ENCODE measurements around the gene RBM33.

The RBM33 gene

GRCh38 chr7:155752756-155753445 lies 108.4 kb downstream of the RBM33 start:
- peak; percentile 42 for DNase-seq
- H3K4me2 ChIP-seq (ENCODE audit: low read depth, low read length) = peak overlapping the region; percentile 76
- peaks cover 62% of the 10 kb centered on the region for H3K4me1 ChIP-seq (ENCODE audit: low read length)
- H3F3A ChIP-seq (ENCODE audit: insufficient read depth, low read length) = peaks cover 19% of the 10 kb centered on the region
- H3K27me3 ChIP-seq (replicated peaks; ENCODE audit: insufficient read depth, low read length) = no peaks in the 10 kb centered on the region
- H4K20me1 ChIP-seq (ENCODE audit: insufficient read depth, low read length) = no peaks in the 10 kb centered on the region
- peak overlapping the region; percentile 86 for H3K27ac ChIP-seq (ENCODE audit: low read length)
- H2AFZ ChIP-seq (ENCODE audit: low read length) = no peak overlapping the region
- H3K9me2 ChIP-seq (replicated peaks; ENCODE audit: insufficient read depth, low read length) = no peaks in the 10 kb centered on the region
- H3K9me3 ChIP-seq (replicated peaks; ENCODE audit: insufficient read depth, low read length) = no peaks in the 10 kb centered on the region
- H3K9ac ChIP-seq (ENCODE audit: low read length) = peak overlapping the region; percentile 61
- H3K79me2 ChIP-seq (ENCODE audit: low read length) = peaks cover 95% of the 10 kb centered on the region
- H3K4me3 ChIP-seq (ENCODE audit: low read length) = peak overlapping the region; percentile 39
- no peak for TF ChIP-seq CTCF (IDR thresholded peaks at IDR 0.05; ENCODE audit: low read length)
- TF ChIP-seq EZH2phosphoT487 (IDR thresholded peaks at IDR 0.05; ENCODE audit: low read length) = no peak
- TF ChIP-seq EZH2 (optimal IDR thresholded peaks at IDR 0.05; ENCODE audit: low read depth, low read length) = no peak
- peaks cover 6% of the 10 kb centered on the region; the same call in 1 of the 2 replicates for H3K36me3 ChIP-seq (replicated peaks; ENCODE audit: insufficient read depth, low read length)

- peaks cover 1% of the 10 kb centered on the region; the same call in 1 of the 2 replicates for H3K36me3 ChIP-seq (replicated peaks; ENCODE audit: insufficient read depth, low read length)
- H3K27me3 ChIP-seq (replicated peaks; ENCODE audit: insufficient read depth, low read length) = no peaks in the 10 kb centered on the region
- no peak for DNase-seq
- H3K9me2 ChIP-seq (replicated peaks; ENCODE audit: insufficient read depth, low read length) = no peaks in the 10 kb centered on the region
- peaks cover 95% of the 10 kb centered on the region for H3K79me2 ChIP-seq (ENCODE audit: low read length)
- no peaks in the 10 kb centered on the region for H4K20me1 ChIP-seq (ENCODE audit: insufficient read depth, low read length)
- TF ChIP-seq CTCF (IDR thresholded peaks at IDR 0.05; ENCODE audit: low read length) = no peak
- TF ChIP-seq EZH2phosphoT487 (IDR thresholded peaks at IDR 0.05; ENCODE audit: low read length) = no peak
- no peak for TF ChIP-seq EZH2 (optimal IDR thresholded peaks at IDR 0.05; ENCODE audit: low read depth, low read length)
- peak overlapping the region; percentile 76 for H3K4me2 ChIP-seq (ENCODE audit: low read depth, low read length)
- H3K4me1 ChIP-seq (ENCODE audit: low read length) = peaks cover 61% of the 10 kb centered on the region
- peak overlapping the region; percentile 39 for H3K4me3 ChIP-seq (ENCODE audit: low read length)
- H3K27ac ChIP-seq (ENCODE audit: low read length) = peak overlapping the region; percentile 86
- H2AFZ ChIP-seq (ENCODE audit: low read length) = no peak overlapping the region
- H3K9me3 ChIP-seq (replicated peaks; ENCODE audit: insufficient read depth, low read length) = no peaks in the 10 kb centered on the region
- peaks cover 19% of the 10 kb centered on the region for H3F3A ChIP-seq (ENCODE audit: insufficient read depth, low read length)
- peak overlapping the region; percentile 61 for H3K9ac ChIP-seq (ENCODE audit: low read length)
These were observed 109.0 kb downstream of the RBM33 start for GRCh38 chr7:155753446-155753965.

GRCh38 chr7:155754165-155754564 lies 109.7 kb downstream of the RBM33 start:
- Histone ChIP-seq H3K36me3 (replicated peaks; ENCODE audit: insufficient read depth, low read length) (no peaks in the 10 kb centered on the region), H3K27ac (ENCODE audit: low read length) (peak overlapping the region; percentile 86; the same call in 1 of the 2 replicates), H3K9me2 (replicated peaks; ENCODE audit: insufficient read depth, low read length) (no peaks in the 10 kb centered on the region), H4K20me1 (ENCODE audit: insufficient read depth, low read length) (no peaks in the 10 kb centered on the region), H3K4me3 (ENCODE audit: low read length) (no peak overlapping the region), H2AFZ (ENCODE audit: low read length) (no peak overlapping the region), H3K4me2 (ENCODE audit: low read depth, low read length) (peak overlapping the region; percentile 76; the same call in 1 of the 2 replicates), H3K4me1 (ENCODE audit: low read length) (peaks cover 55% of the 10 kb centered on the region), H3K79me2 (ENCODE audit: low read length) (peaks cover 95% of the 10 kb centered on the region), H3K27me3 (replicated peaks; ENCODE audit: insufficient read depth, low read length) (no peaks in the 10 kb centered on the region), H3K9me3 (replicated peaks; ENCODE audit: insufficient read depth, low read length) (no peaks in the 10 kb centered on the region), H3K9ac (ENCODE audit: low read length) (no peak overlapping the region), H3F3A (ENCODE audit: insufficient read depth, low read length) (peaks cover 19% of the 10 kb centered on the region)
- no peak for TF ChIP-seq EZH2phosphoT487 (IDR thresholded peaks at IDR 0.05; ENCODE audit: low read length)
- TF ChIP-seq CTCF (IDR thresholded peaks at IDR 0.05; ENCODE audit: low read length) = no peak
- no peak for TF ChIP-seq EZH2 (optimal IDR thresholded peaks at IDR 0.05; ENCODE audit: low read depth, low read length)
- DNase-seq = no peak
